K562 (cell line): Measurements from ENCODE around the gene HSPE1. TPM values are rescaled to one million over a fixed set of nuclear protein-coding genes. Genes with fewer than 3 reads are reported as not detected.

Experiments
- BCOR ChIP-seq: fragments of 450-650 bp; IDR thresholded peaks from 2 replicates; pipeline ENCODE4 v1.6.1; 2016
- GABPB1 ChIP-seq: sonication (generic); formaldehyde crosslinking; IDR thresholded peaks from 2 replicates; pipeline ENCODE4 v1.8.0; 2022; ENCODE audit warnings: mild to moderate bottlenecking, missing genetic modification reagents
- KDM4B ChIP-seq, 2 experiments: fragments of 450-650 bp in 1 of 2; sonication (generic) in 1 of 2; IDR thresholded peaks; 2 replicates each; pipeline ENCODE4 v1.6.1; 2016 to 2017; ENCODE audit warnings: borderline replicate concordance in 2 of 2, antibody characterized with exemption in 1 of 2, low read depth in 1 of 2, mild to moderate bottlenecking in 1 of 2
- MYC ChIP-seq, 2 experiments: fragments of 250-450 bp in 1 of 2; sonication (Bioruptor Pico) in 1 of 2; IDR thresholded peaks; 2 replicates each; pipeline versions ENCODE4 v1.5.1 to v1.6.1; 2012 to 2021; ENCODE audit warnings: low read depth in 2 of 2, borderline replicate concordance in 1 of 2, improper control_type of control experiment in 1 of 2, low read length in 1 of 2, mild to moderate bottlenecking in 1 of 2, moderate library complexity in 1 of 2
- NCOA6 ChIP-seq: fragments of 450-650 bp; IDR thresholded peaks from 2 replicates; pipeline ENCODE4 v1.6.1; 2017; ENCODE audit warnings: mild to moderate bottlenecking
- RBBP5 ChIP-seq: fragments of 200-600 bp; sonication (generic); IDR thresholded peaks from 2 replicates; pipeline ENCODE4 v1.6.1; 2012; ENCODE audit warnings: borderline replicate concordance, mild to moderate bottlenecking, low read length, control low read depth, inconsistent platforms; ENCODE audit not compliant: insufficient read depth, poor library complexity, severe bottlenecking
- SUPT5H ChIP-seq: fragments of 450-650 bp; IDR thresholded peaks from 2 replicates; pipeline ENCODE4 v1.6.1; 2016
- ZFP30 ChIP-seq: fragments of 250-450 bp; sonication (Bioruptor Pico); IDR thresholded peaks from 2 replicates; pipeline ENCODE4 v1.8.0; 2022; ENCODE audit warnings: moderate library complexity, mild to moderate bottlenecking, inconsistent platforms, borderline replicate concordance
- polyA plus RNA-seq, 8 experiments: library from polyadenylated mRNA; depleted of rRNA in 4 of 8; stranded (reverse) in 5 of 8; unstranded in 3 of 8; fragments of >200 nt; fragmentation: Nextera tagmentation in 2 of 8; fragmentation: Illumina TruSeq in 1 of 8; extraction: Ambion mirVana in 2 of 8; extraction: Trizol in 1 of 8; gene quantifications; 2 replicates each; pipeline versions ENCODE4 v1.2.1 to v1.2.3, GENCODE V29; 2011 to 2014; ENCODE audit warnings: inconsistent platforms in 1 of 8, missing spikeins in 1 of 8
- total RNA-seq, 7 experiments: library from RNA; depleted of rRNA in 6 of 7; stranded (reverse); fragments of >200 nt in 6 of 7; fragmentation: Illumina TruSeq in 2 of 7; extraction: Trizol in 2 of 7; gene quantifications; 2 replicates each; pipeline versions ENCODE4 v1.2.1 to v1.2.3, GENCODE V29; 2011 to 2021; ENCODE audit warnings: low replicate concordance in 1 of 7
- TF ChIP-seq, protein P1 (sequence below): fragments of 250-450 bp; sonication (Bioruptor Pico); IDR thresholded peaks from 2 replicates; pipeline ENCODE4 v1.8.0; 2022; ENCODE audit warnings: moderate library complexity, mild to moderate bottlenecking, inconsistent platforms
- TF ChIP-seq, protein P2 (sequence below): sonication (generic); formaldehyde crosslinking; IDR thresholded peaks from 2 replicates; pipeline ENCODE4 v1.8.0; 2022; ENCODE audit warnings: mild to moderate bottlenecking, low read depth, missing genetic modification reagents
- TF ChIP-seq, protein P3 (sequence below): fragments of 450-650 bp; IDR thresholded peaks from 2 replicates; pipeline ENCODE4 v1.7.0; 2016; ENCODE audit warnings: borderline replicate concordance
- TF ChIP-seq, protein P4 (sequence below), 2 experiments: fragments of 250-450 bp in 1 of 2; fragments of 450-650 bp in 1 of 2; sonication (Bioruptor Pico) in 1 of 2; IDR thresholded peaks; 2 replicates each; pipeline versions ENCODE4 v1.6.1 to v1.8.0; 2016 to 2021; ENCODE audit warnings: mild to moderate bottlenecking in 2 of 2, moderate library complexity in 2 of 2, missing compliant biosample characterization in 1 of 2, missing genetic modification characterization in 1 of 2
- TF ChIP-seq, protein P5 (sequence below): fragments of 250-450 bp; sonication (Bioruptor Pico); IDR thresholded peaks from 2 replicates; pipeline ENCODE4 v1.8.0; 2022; ENCODE audit warnings: inconsistent platforms, mild to moderate bottlenecking, moderate library complexity, borderline replicate concordance
- TF ChIP-seq, protein P6 (sequence below): sonication (generic); formaldehyde crosslinking; IDR thresholded peaks from 2 replicates; pipeline ENCODE4 v1.8.0; 2023; ENCODE audit warnings: missing genetic modification reagents, mild to moderate bottlenecking, borderline replicate concordance

HSPE1 gene
- total and polyA plus RNA-seq, 9 of the 15 experiments (the other 6 are each of a cell fraction or from before 2014, with no cell fraction given), result 223 to 1,007 (median 612) TPM

DNA sequence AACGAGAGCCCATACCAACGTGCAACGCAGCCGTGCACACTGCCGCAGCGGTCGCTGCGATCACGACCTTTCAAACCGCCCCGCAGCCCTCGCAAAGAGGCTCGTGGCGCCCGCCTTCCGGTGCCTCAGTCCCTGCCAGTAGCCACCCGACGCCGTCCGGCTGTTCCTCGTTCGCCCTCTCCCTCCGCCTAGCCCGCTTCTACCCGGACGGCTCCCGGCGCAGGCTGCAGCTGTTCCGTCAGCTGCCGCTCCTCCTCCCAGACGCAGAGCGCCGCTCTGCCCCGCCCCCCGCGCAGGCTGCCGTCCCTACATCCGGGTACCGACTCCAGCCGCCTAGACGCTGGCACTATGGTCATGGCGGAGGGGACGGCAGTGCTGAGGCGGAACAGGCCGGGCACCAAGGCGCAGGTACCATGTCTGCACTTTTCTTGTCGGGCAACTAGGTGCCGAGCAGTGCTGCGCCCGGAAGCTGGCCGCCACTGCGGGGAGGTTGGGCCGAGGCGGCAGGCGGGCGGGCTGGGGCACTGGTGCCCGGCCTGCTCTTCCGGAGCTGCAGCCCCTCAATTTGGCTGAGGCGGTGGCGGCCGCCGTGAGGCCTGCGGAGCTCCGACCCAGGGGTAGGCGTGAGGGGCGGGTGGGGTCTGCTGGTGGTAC lies 15.7 kb downstream of the HSPE1 start, which contains the start of gene MOB4 (continued):
- peak in 1 of 2 experiments; percentile 65; a peak in 1 of 4 replicates for TF ChIP-seq KDM4B (IDR thresholded peaks at IDR 0.05; ENCODE audit: borderline replicate concordance in 2 of 2, low read depth in 1 of 2)
- TF ChIP-seq GABPB1 (CRISPR knock-in tag), result peak; percentile 95
- TF ChIP-seq, protein P1, sequence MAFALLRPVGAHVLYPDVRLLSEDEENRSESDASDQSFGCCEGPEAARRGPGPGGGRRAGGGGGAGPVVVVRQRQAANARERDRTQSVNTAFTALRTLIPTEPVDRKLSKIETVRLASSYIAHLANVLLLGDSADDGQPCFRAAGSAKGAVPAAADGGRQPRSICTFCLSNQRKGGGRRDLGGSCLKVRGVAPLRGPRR (CRISPR knock-in tag), result no peak
- TF ChIP-seq, protein P2, sequence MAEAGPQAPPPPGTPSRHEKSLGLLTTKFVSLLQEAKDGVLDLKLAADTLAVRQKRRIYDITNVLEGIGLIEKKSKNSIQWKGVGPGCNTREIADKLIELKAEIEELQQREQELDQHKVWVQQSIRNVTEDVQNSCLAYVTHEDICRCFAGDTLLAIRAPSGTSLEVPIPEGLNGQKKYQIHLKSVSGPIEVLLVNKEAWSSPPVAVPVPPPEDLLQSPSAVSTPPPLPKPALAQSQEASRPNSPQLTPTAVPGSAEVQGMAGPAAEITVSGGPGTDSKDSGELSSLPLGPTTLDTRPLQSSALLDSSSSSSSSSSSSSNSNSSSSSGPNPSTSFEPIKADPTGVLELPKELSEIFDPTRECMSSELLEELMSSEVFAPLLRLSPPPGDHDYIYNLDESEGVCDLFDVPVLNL, result no peak
- TF ChIP-seq, protein P3, sequence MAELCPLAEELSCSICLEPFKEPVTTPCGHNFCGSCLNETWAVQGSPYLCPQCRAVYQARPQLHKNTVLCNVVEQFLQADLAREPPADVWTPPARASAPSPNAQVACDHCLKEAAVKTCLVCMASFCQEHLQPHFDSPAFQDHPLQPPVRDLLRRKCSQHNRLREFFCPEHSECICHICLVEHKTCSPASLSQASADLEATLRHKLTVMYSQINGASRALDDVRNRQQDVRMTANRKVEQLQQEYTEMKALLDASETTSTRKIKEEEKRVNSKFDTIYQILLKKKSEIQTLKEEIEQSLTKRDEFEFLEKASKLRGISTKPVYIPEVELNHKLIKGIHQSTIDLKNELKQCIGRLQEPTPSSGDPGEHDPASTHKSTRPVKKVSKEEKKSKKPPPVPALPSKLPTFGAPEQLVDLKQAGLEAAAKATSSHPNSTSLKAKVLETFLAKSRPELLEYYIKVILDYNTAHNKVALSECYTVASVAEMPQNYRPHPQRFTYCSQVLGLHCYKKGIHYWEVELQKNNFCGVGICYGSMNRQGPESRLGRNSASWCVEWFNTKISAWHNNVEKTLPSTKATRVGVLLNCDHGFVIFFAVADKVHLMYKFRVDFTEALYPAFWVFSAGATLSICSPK, result no peak
- peak; percentile 88 for TF ChIP-seq SUPT5H
- TF ChIP-seq, protein P4, sequence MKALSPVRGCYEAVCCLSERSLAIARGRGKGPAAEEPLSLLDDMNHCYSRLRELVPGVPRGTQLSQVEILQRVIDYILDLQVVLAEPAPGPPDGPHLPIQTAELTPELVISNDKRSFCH (CRISPR knock-in tag; IDR thresholded peaks at IDR 0.05), result no peak
- TF ChIP-seq, protein P4 (tag; IDR thresholded peaks at IDR 0.05), result peak; percentile 82
- TF ChIP-seq MYC (IDR thresholded peaks at IDR 0.05; ENCODE audit: low read depth, low read length), result peak; percentile 76
- TF ChIP-seq MYC (CRISPR knock-in tag; IDR thresholded peaks at IDR 0.05; ENCODE audit: borderline replicate concordance, low read depth), result no peak
- TF ChIP-seq BCOR, result 0 out of 2 replicates have a peak, but pooled peaks have one; percentile 22
- TF ChIP-seq, protein P5, sequence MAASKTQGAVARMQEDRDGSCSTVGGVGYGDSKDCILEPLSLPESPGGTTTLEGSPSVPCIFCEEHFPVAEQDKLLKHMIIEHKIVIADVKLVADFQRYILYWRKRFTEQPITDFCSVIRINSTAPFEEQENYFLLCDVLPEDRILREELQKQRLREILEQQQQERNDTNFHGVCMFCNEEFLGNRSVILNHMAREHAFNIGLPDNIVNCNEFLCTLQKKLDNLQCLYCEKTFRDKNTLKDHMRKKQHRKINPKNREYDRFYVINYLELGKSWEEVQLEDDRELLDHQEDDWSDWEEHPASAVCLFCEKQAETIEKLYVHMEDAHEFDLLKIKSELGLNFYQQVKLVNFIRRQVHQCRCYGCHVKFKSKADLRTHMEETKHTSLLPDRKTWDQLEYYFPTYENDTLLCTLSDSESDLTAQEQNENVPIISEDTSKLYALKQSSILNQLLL (CRISPR knock-in tag), result no peak
- peak; percentile 94 for TF ChIP-seq NCOA6
- peak; percentile 81 for TF ChIP-seq RBBP5
- no peak for TF ChIP-seq ZFP30
- TF ChIP-seq, protein P6, sequence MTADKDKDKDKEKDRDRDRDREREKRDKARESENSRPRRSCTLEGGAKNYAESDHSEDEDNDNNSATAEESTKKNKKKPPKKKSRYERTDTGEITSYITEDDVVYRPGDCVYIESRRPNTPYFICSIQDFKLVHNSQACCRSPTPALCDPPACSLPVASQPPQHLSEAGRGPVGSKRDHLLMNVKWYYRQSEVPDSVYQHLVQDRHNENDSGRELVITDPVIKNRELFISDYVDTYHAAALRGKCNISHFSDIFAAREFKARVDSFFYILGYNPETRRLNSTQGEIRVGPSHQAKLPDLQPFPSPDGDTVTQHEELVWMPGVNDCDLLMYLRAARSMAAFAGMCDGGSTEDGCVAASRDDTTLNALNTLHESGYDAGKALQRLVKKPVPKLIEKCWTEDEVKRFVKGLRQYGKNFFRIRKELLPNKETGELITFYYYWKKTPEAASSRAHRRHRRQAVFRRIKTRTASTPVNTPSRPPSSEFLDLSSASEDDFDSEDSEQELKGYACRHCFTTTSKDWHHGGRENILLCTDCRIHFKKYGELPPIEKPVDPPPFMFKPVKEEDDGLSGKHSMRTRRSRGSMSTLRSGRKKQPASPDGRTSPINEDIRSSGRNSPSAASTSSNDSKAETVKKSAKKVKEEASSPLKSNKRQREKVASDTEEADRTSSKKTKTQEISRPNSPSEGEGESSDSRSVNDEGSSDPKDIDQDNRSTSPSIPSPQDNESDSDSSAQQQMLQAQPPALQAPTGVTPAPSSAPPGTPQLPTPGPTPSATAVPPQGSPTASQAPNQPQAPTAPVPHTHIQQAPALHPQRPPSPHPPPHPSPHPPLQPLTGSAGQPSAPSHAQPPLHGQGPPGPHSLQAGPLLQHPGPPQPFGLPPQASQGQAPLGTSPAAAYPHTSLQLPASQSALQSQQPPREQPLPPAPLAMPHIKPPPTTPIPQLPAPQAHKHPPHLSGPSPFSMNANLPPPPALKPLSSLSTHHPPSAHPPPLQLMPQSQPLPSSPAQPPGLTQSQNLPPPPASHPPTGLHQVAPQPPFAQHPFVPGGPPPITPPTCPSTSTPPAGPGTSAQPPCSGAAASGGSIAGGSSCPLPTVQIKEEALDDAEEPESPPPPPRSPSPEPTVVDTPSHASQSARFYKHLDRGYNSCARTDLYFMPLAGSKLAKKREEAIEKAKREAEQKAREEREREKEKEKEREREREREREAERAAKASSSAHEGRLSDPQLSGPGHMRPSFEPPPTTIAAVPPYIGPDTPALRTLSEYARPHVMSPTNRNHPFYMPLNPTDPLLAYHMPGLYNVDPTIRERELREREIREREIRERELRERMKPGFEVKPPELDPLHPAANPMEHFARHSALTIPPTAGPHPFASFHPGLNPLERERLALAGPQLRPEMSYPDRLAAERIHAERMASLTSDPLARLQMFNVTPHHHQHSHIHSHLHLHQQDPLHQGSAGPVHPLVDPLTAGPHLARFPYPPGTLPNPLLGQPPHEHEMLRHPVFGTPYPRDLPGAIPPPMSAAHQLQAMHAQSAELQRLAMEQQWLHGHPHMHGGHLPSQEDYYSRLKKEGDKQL, result no peak
